ENCODE measurements around the gene JUN.

JUN gene

DNA sequence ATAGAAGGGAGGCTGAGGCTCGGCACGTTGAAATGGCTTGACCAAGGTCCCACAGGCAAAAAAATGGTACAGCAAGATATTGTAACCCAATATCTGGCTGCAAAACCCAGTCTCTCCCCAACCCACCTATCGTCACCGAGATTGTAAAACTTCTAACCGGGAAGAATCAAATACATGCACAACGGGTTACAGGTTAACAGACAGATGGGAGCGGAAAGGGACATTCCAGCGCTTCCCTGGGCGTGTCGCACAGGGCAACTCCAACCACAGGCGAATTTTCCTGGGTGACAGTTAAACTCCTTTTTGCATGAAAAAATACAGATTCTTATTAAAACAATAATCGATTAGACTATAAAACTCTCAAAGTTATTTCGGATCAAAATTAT, 31.8 kb upstream of the JUN start:
- peak overlapping the region; percentile 51 for H3K4me3 ChIP-seq (replicated peaks; ENCODE audit: low read depth, low read length)
- DNase-seq (ENCODE audit: extremely low read depth, low read depth), result no peak
- TF ChIP-seq, protein P1, sequence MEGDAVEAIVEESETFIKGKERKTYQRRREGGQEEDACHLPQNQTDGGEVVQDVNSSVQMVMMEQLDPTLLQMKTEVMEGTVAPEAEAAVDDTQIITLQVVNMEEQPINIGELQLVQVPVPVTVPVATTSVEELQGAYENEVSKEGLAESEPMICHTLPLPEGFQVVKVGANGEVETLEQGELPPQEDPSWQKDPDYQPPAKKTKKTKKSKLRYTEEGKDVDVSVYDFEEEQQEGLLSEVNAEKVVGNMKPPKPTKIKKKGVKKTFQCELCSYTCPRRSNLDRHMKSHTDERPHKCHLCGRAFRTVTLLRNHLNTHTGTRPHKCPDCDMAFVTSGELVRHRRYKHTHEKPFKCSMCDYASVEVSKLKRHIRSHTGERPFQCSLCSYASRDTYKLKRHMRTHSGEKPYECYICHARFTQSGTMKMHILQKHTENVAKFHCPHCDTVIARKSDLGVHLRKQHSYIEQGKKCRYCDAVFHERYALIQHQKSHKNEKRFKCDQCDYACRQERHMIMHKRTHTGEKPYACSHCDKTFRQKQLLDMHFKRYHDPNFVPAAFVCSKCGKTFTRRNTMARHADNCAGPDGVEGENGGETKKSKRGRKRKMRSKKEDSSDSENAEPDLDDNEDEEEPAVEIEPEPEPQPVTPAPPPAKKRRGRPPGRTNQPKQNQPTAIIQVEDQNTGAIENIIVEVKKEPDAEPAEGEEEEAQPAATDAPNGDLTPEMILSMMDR (IDR thresholded peaks at IDR 0.05; ENCODE audit: low read depth, low read length, missing control alignments), result no peak

DNA sequence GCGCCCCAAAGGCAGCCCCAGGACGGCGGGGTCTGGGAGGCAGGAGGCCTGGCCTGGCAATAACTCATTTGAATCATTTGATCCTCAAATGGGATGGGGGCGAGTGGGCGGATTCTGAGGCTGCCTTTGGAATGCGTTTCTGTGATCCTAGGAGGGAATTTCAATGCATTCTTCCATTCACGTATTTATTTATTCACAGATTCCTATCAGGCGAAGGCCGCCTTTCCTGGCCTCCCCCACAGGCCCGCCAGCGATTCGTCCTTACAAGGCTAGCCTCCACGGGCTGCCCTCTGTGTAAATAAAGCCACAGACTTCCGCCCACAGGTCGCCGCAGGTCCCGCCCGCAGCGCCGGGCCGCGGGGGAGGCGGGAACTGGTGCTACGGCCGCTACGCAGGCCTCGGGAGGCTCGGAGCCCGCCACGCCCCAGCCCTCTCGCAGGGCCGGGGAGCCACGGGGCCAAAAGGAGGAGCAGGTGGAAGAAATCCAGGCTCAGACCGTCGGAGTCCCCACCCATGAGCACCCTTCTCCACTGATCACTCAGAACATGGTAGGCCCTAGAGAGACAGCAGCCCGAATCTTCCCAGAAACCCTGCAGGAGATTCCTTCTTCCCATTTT, 31.3 kb upstream of the JUN start:
- DNase-seq (ENCODE audit: extremely low read depth, low read depth), result peak; percentile 29
- TF ChIP-seq, protein P1 (IDR thresholded peaks at IDR 0.05; ENCODE audit: low read depth, low read length, missing control alignments), result no peak
- peak overlapping the region; percentile 51 for H3K4me3 ChIP-seq (replicated peaks; ENCODE audit: low read depth, low read length)

DNA sequence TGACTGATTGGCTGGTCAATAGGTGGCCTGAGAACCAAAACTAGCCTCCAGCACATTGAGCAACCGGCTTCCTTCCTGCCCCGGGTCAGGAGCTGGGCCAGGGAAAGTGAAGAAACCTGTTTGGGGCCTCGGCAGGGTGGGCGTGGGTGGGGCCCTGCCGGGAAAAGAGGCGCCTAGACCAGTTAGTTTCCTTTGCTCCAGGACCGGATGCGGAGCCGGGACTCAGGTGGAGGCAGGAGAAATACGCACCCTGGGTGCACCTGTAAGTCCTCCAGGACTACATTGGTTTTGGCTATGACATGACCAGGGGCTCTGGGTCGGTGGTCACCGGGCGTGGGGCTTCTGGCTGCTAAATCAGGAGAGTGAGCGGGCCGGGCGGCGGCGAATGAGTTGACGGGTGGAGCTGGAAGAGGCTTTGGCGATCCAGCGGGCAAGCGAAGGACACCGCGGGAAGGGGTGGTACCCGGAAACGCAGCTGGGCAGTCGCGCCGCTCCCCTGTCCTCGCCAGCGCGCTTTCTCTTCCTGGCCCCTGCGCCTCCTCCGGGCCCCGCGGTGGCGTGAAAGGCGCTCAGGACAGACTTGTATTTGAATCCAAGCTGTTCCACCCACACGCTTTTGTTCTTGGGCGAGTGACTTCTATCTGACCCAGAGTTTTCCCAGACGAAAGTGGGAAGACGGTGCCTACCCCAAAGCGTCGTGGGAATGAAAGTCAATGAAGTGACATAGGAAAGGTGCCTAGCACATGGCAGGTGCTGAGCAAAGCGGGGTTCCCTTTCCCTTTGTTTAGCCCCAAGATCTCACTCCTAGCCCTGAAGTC, 30.6 kb upstream of the JUN start:
- no peak overlapping the region for H3K4me3 ChIP-seq (replicated peaks; ENCODE audit: low read depth, low read length)
- DNase-seq (ENCODE audit: extremely low read depth, low read depth), result no peak

DNA sequence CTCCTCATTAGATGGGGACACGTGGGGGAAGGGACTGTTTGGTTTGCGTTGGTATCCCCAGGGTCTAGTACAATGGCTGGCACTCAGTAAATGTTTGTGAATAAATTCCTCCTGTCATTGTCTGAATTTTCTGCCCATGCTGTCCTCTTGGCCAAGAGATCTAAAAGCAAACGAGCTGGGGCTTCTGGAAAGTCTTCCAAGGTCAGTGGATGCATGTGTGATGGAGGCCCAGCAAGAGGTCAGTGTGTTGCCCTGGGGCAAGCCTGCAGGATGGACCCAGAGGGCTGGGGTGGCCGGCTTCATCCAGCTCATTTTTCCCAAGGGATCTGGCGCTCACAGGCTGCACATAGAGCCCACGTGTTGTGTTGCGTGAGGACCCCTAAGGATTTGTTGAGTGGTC, 30.0 kb upstream of the JUN start:
- no peak for DNase-seq (ENCODE audit: extremely low read depth, low read depth)
- TF ChIP-seq, protein P1 (IDR thresholded peaks at IDR 0.05; ENCODE audit: low read depth, low read length, missing control alignments), result no peak
- no peak overlapping the region for H3K4me3 ChIP-seq (replicated peaks; ENCODE audit: low read depth, low read length)

More for the DNA sequence above, 30.6 kb upstream of the JUN start:
- TF ChIP-seq, protein P1 (IDR thresholded peaks at IDR 0.05; ENCODE audit: low read depth, low read length, missing control alignments), result no peak

DNA sequence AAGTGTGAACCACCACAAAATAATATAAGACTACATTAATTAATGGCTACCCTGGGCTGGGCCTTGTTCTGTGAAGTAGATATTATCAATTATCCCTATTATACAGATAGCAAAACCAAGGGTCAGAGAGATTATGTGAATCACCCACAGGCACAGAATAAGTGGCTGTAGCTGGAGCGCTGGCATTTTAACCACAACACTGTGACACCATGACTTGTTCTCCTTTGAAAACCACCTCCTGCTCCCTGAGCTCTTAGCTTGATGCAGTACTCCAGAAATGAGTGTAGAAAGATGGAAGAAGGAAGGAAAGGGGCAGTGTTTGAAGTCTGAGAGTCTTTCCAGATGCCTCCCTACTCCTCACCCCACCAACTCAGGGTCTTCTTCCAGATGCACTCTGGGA, 29.5 kb upstream of the JUN start:
- DNase-seq (ENCODE audit: extremely low read depth, low read depth), result no peak

DNA sequence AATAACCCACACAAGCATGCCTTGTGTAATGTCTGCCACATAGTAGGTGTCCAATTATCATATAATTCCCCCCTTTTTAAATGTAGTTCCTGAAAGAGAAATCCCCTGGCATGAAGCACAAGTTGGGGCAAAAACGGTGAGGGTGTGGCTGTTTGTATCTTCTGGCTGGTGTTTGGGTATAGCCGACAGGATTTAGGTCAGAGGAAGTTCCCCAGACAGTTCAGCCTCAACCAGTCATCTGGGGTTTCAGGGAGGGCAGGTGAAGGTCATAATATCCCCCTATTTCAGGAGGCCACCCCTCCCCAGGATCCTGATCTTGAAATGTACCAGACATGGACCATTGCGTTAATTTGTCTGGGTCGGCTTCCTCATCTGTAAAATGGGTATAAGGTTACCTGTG, 29.1 kb upstream of the JUN start:
- TF ChIP-seq, protein P1 (IDR thresholded peaks at IDR 0.05; ENCODE audit: low read depth, low read length, missing control alignments), result no peak
- no peak for DNase-seq (ENCODE audit: extremely low read depth, low read depth)
- no peak overlapping the region for H3K4me3 ChIP-seq (replicated peaks; ENCODE audit: low read depth, low read length)

More for the DNA sequence above, 29.5 kb upstream of the JUN start:
- H3K4me3 ChIP-seq (replicated peaks; ENCODE audit: low read depth, low read length), result no peak overlapping the region
- TF ChIP-seq, protein P1 (IDR thresholded peaks at IDR 0.05; ENCODE audit: low read depth, low read length, missing control alignments), result no peak

Measured in HFF-Myc (cell line).